ENCODE measurements around the gene CA12. TPM values are rescaled to one million over a fixed set of nuclear protein-coding genes. Genes with fewer than 3 reads are reported as not detected.

CA12 gene
- total RNA-seq, 1 experiment from 2014 or later: 0.97 TPM

GRCh38 chr15:63339006-63339766 is 42.5 kb downstream of the CA12 start:
- no peaks in the 10 kb centered on the region for H3K9me3 ChIP-seq (ENCODE audit: low read depth, low read length, poor library complexity, severe bottlenecking)
- no peaks in the 10 kb centered on the region for H3K27me3 ChIP-seq (replicated peaks; ENCODE audit: insufficient read depth, low read depth, low read length, poor library complexity)
- no peak for DNase-seq (ENCODE audit: low spot score)
- POLR2A ChIA-PET (ENCODE audit: low non-redundant PET): no interaction called here
- no peak overlapping the region for H3K27ac ChIP-seq (ENCODE audit: low read depth, low read length, poor library complexity, severe bottlenecking)
- H3K36me3 ChIP-seq (ENCODE audit: insufficient read depth, low read length, poor library complexity, severe bottlenecking): no peaks in the 10 kb centered on the region
- intact Hi-C loops (cut with micrococcal nuclease; ENCODE audit: unreplicated experiment): no loop called here
- H3K4me3 ChIP-seq (ENCODE audit: low read depth, low read length, poor library complexity, severe bottlenecking): no peak overlapping the region
- no peak for TF ChIP-seq EZH2 (IDR thresholded peaks at IDR 0.05; ENCODE audit: borderline replicate concordance, low read depth, low read length, poor library complexity, severe bottlenecking)
- TF ChIP-seq CTCF (conservative IDR thresholded peaks at IDR 0.05; ENCODE audit: low read depth, low read length): no peak
- CTCF ChIA-PET: no interaction called here
- BruUV-seq (replicated peaks): no TSS peak
- peaks cover 30% of the 10 kb centered on the region for H3K4me1 ChIP-seq (ENCODE audit: insufficient read depth, low read length, poor library complexity, severe bottlenecking)

GRCh38 chr15:63338170-63338569 is 43.5 kb downstream of the CA12 start:
- Histone ChIP-seq H3K27me3 (replicated peaks; ENCODE audit: insufficient read depth, low read depth, low read length, poor library complexity) (no peaks in the 10 kb centered on the region), H3K4me1 (ENCODE audit: insufficient read depth, low read length, poor library complexity, severe bottlenecking) (peaks cover 19% of the 10 kb centered on the region), H3K36me3 (ENCODE audit: insufficient read depth, low read length, poor library complexity, severe bottlenecking) (no peaks in the 10 kb centered on the region), H3K4me3 (ENCODE audit: low read depth, low read length, poor library complexity, severe bottlenecking) (no peak overlapping the region), H3K9me3 (ENCODE audit: low read depth, low read length, poor library complexity, severe bottlenecking) (no peaks in the 10 kb centered on the region), H3K27ac (ENCODE audit: low read depth, low read length, poor library complexity, severe bottlenecking) (no peak overlapping the region)
- no peak for TF ChIP-seq EZH2 (IDR thresholded peaks at IDR 0.05; ENCODE audit: borderline replicate concordance, low read depth, low read length, poor library complexity, severe bottlenecking)
- no peak for TF ChIP-seq CTCF (conservative IDR thresholded peaks at IDR 0.05; ENCODE audit: low read depth, low read length)
- DNase-seq (ENCODE audit: low spot score): peak; percentile 28
- ChIA-PET POLR2A (ENCODE audit: low non-redundant PET) (no interaction called here), CTCF (no interaction called here)
- BruUV-seq (replicated peaks): no TSS peak
- intact Hi-C loops (cut with micrococcal nuclease; ENCODE audit: unreplicated experiment): no loop called here

- intact Hi-C loops (cut with micrococcal nuclease; ENCODE audit: unreplicated experiment): no loop called here
- CTCF ChIA-PET: no interaction called here
Observed at GRCh38 chr15:63337046-63337445, 44.6 kb downstream of the CA12 start.

More at GRCh38 chr15:63337046-63337445, 44.6 kb downstream of the CA12 start:
- peaks cover 13% of the 10 kb centered on the region for H3K4me1 ChIP-seq (ENCODE audit: insufficient read depth, low read length, poor library complexity, severe bottlenecking)
- H3K27me3 ChIP-seq (replicated peaks; ENCODE audit: insufficient read depth, low read depth, low read length, poor library complexity): no peaks in the 10 kb centered on the region
- no peaks in the 10 kb centered on the region for H3K36me3 ChIP-seq (ENCODE audit: insufficient read depth, low read length, poor library complexity, severe bottlenecking)
- POLR2A ChIA-PET (ENCODE audit: low non-redundant PET): no interaction called here
- no peak for DNase-seq (ENCODE audit: low spot score)
- no peak for TF ChIP-seq EZH2 (IDR thresholded peaks at IDR 0.05; ENCODE audit: borderline replicate concordance, low read depth, low read length, poor library complexity, severe bottlenecking)
- TF ChIP-seq CTCF (conservative IDR thresholded peaks at IDR 0.05; ENCODE audit: low read depth, low read length): no peak
- no peaks in the 10 kb centered on the region for H3K9me3 ChIP-seq (ENCODE audit: low read depth, low read length, poor library complexity, severe bottlenecking)
- BruUV-seq (replicated peaks): no TSS peak
- H3K4me3 ChIP-seq (ENCODE audit: low read depth, low read length, poor library complexity, severe bottlenecking): no peak overlapping the region
- H3K27ac ChIP-seq (ENCODE audit: low read depth, low read length, poor library complexity, severe bottlenecking): no peak overlapping the region

Measured in A673 (cell line).